Measurements from ENCODE around the gene MYBPHL.
"Not testable (repeated sequence)": the region's sequence is repeated elsewhere in the genome, so short reads cannot be mapped to it uniquely, and the experiment has no call there.

The MYBPHL gene

DNA sequence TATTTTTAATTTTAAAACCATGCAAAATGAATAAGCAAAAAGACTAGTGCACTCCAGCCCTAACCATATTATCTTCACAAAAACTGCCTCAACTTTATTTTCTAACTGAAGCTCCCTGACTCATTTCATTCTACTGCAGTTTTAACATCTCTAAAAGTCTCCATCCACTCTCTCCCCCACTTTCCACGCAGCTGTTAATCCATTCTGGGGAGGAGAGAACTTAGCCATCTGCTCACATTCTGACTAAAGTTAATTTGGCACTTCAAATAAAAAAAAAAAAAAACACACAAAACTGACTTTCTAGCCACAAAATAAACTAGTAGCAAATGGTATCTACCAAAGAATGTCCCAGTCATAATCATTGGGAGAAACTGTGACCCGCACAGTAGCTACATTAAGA is 5.4 kb upstream of the MYBPHL start (continued):
- TF ChIP-seq ZNF565 (CRISPR knock-in tag; conservative IDR thresholded peaks at IDR 0.05; ENCODE audit: low read depth) (no peak), CSDC2 (CRISPR knock-in tag; IDR thresholded peaks at IDR 0.05) (no peak), ZNF70 (CRISPR knock-in tag; IDR thresholded peaks at IDR 0.05) (no peak), PPARA (CRISPR knock-in tag; IDR thresholded peaks at IDR 0.05; ENCODE audit: borderline replicate concordance) (no peak)
- TF ChIP-seq, protein P1, sequence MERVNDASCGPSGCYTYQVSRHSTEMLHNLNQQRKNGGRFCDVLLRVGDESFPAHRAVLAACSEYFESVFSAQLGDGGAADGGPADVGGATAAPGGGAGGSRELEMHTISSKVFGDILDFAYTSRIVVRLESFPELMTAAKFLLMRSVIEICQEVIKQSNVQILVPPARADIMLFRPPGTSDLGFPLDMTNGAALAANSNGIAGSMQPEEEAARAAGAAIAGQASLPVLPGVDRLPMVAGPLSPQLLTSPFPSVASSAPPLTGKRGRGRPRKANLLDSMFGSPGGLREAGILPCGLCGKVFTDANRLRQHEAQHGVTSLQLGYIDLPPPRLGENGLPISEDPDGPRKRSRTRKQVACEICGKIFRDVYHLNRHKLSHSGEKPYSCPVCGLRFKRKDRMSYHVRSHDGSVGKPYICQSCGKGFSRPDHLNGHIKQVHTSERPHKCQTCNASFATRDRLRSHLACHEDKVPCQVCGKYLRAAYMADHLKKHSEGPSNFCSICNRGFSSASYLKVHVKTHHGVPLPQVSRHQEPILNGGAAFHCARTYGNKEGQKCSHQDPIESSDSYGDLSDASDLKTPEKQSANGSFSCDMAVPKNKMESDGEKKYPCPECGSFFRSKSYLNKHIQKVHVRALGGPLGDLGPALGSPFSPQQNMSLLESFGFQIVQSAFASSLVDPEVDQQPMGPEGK (CRISPR knock-in tag; IDR thresholded peaks at IDR 0.05; ENCODE audit: borderline replicate concordance), result no peak

DNA sequence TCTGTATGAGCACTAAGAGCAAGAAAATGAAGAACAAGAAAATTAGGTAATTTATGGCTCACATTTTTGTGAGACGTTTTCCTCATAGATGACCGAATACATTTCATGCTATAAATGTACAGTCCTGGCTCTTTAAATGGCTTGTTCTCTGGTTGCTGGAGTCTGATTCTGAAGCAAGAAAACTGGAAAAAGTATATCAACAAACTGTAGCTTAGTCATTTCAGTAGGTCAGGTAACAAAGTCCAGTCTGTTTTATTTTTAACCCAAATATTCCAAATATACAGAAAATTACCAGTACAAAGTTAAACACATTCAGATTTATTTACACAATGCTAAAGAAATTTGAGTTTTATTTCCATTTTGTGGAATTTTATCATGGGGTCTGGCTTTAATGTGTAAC is 2.5 kb upstream of the MYBPHL start:
- TF ChIP-seq ZNF565 (CRISPR knock-in tag; conservative IDR thresholded peaks at IDR 0.05; ENCODE audit: low read depth), result no peak
- ATAC-seq, result no peak

DNA sequence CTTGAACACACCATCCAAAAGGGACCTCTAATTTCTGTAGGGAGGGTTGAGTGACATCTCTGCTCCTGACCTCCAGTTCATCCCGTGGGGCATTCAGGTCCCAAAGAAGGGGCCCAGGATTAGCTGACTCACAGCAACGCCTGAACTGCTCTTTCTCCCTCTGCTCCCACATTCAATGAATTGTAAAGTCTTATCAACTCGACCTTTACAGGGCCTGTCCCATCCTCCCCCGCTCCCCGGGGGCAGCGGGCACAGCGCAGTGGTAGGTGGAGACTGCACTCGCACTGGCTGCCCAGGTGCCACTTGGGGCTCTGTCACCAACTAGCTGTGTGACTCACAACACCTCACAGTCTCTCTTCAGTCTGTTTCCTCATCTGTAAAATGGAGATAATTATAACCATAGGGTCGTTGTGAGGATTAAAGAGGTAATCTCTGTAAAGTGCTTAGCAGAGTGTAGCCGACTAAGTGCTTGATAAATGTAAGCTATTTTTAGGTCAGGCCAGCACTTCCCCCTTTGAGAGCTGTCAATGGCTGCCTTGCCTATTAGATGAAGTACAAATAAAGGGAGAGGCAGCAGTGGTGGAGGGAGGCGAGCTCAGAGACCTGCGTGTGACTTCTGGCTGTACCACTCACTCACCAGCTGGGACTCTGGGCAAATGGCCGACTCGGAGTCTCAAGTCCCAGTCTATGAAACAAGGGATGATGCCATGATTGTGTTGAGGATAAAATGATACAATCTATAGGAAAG is 637 bp upstream of the MYBPHL start:
- no peak for TF ChIP-seq ARNTL (CRISPR knock-in tag; IDR thresholded peaks at IDR 0.05; ENCODE audit: borderline replicate concordance, low read depth)
- TF ChIP-seq, protein P1 (CRISPR knock-in tag; IDR thresholded peaks at IDR 0.05; ENCODE audit: borderline replicate concordance), result no peak
- TF ChIP-seq CSDC2 (CRISPR knock-in tag; IDR thresholded peaks at IDR 0.05), result no peak
- TF ChIP-seq OSR1 (CRISPR knock-in tag; IDR thresholded peaks at IDR 0.05), result no peak
- TF ChIP-seq ZFP3 (CRISPR knock-in tag; IDR thresholded peaks at IDR 0.05), result no peak
- TF ChIP-seq TOX (CRISPR knock-in tag; IDR thresholded peaks at IDR 0.05; ENCODE audit: borderline replicate concordance), result no peak
- TF ChIP-seq ZNF565 (CRISPR knock-in tag; conservative IDR thresholded peaks at IDR 0.05; ENCODE audit: low read depth), result no peak
- TF ChIP-seq, protein P2, sequence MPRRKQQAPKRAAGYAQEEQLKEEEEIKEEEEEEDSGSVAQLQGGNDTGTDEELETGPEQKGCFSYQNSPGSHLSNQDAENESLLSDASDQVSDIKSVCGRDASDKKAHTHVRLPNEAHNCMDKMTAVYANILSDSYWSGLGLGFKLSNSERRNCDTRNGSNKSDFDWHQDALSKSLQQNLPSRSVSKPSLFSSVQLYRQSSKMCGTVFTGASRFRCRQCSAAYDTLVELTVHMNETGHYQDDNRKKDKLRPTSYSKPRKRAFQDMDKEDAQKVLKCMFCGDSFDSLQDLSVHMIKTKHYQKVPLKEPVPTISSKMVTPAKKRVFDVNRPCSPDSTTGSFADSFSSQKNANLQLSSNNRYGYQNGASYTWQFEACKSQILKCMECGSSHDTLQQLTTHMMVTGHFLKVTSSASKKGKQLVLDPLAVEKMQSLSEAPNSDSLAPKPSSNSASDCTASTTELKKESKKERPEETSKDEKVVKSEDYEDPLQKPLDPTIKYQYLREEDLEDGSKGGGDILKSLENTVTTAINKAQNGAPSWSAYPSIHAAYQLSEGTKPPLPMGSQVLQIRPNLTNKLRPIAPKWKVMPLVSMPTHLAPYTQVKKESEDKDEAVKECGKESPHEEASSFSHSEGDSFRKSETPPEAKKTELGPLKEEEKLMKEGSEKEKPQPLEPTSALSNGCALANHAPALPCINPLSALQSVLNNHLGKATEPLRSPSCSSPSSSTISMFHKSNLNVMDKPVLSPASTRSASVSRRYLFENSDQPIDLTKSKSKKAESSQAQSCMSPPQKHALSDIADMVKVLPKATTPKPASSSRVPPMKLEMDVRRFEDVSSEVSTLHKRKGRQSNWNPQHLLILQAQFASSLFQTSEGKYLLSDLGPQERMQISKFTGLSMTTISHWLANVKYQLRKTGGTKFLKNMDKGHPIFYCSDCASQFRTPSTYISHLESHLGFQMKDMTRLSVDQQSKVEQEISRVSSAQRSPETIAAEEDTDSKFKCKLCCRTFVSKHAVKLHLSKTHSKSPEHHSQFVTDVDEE (CRISPR knock-in tag; IDR thresholded peaks at IDR 0.05), result no peak
- TF ChIP-seq GLIS3 (CRISPR knock-in tag; IDR thresholded peaks at IDR 0.05), result no peak
- TF ChIP-seq ZC3H10 (CRISPR knock-in tag; IDR thresholded peaks at IDR 0.05), result no peak
- TF ChIP-seq ZFP30 (CRISPR knock-in tag; IDR thresholded peaks at IDR 0.05), result no peak
- no peak for TF ChIP-seq ESRRG (CRISPR knock-in tag; IDR thresholded peaks at IDR 0.05)
- TF ChIP-seq TCF4 (CRISPR knock-in tag; IDR thresholded peaks at IDR 0.05; ENCODE audit: borderline replicate concordance), result no peak
- TF ChIP-seq, protein P3, sequence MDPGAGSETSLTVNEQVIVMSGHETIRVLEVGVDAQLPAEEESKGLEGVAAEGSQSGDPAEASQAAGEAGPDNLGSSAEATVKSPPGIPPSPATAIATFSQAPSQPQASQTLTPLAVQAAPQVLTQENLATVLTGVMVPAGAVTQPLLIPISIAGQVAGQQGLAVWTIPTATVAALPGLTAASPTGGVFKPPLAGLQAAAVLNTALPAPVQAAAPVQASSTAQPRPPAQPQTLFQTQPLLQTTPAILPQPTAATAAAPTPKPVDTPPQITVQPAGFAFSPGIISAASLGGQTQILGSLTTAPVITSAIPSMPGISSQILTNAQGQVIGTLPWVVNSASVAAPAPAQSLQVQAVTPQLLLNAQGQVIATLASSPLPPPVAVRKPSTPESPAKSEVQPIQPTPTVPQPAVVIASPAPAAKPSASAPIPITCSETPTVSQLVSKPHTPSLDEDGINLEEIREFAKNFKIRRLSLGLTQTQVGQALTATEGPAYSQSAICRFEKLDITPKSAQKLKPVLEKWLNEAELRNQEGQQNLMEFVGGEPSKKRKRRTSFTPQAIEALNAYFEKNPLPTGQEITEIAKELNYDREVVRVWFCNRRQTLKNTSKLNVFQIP (CRISPR knock-in tag; IDR thresholded peaks at IDR 0.05; ENCODE audit: borderline replicate concordance, low read depth), result no peak
- TF ChIP-seq ZNF8 (CRISPR knock-in tag; IDR thresholded peaks at IDR 0.05), result no peak
- TF ChIP-seq, protein P4, sequence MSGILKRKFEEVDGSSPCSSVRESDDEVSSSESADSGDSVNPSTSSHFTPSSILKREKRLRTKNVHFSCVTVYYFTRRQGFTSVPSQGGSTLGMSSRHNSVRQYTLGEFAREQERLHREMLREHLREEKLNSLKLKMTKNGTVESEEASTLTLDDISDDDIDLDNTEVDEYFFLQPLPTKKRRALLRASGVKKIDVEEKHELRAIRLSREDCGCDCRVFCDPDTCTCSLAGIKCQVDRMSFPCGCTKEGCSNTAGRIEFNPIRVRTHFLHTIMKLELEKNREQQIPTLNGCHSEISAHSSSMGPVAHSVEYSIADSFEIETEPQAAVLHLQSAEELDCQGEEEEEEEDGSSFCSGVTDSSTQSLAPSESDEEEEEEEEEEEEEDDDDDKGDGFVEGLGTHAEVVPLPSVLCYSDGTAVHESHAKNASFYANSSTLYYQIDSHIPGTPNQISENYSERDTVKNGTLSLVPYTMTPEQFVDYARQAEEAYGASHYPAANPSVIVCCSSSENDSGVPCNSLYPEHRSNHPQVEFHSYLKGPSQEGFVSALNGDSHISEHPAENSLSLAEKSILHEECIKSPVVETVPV (CRISPR knock-in tag; IDR thresholded peaks at IDR 0.05), result no peak
- TF ChIP-seq RARB (CRISPR knock-in tag; IDR thresholded peaks at IDR 0.05), result no peak
- ATAC-seq, result no peak; the same call in 2 of the 3 replicates

DNA sequence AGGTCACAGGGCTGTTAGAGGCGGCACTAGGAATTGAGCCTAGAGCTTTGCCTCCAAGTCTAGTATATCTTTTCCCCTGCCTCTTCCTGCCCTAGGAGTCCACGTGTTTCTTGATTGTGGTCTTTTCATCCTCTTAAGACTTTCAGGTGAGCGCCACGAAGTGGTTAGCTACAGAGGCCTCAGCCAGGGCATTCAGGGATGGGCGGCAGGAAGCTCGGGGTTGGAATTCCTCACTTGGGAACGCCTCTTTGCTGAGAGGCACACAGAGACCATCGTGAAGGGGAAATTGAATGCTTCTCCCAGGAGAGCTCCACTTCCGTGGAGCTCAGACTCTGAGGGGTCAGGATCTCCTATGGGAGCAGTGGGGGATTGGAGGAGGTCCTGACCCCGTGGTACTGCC is 820 bp downstream of the MYBPHL start:
- ATAC-seq, result not testable (repeated sequence)
